ENCODE measurements around the gene ZDHHC7.

Gene ZDHHC7

GRCh38 chr16:84933774-84934631 is 77.3 kb downstream of the ZDHHC7 start:
- FAIRE-seq, result no peak

- no peak for FAIRE-seq
Observed at GRCh38 chr16:84932681-84933080, 78.7 kb downstream of the ZDHHC7 start.

- no peak for FAIRE-seq
Observed at GRCh38 chr16:84931506-84931905, 79.8 kb downstream of the ZDHHC7 start.

GRCh38 chr16:84931107-84931494 is 80.2 kb downstream of the ZDHHC7 start:
- FAIRE-seq, result no peak

- FAIRE-seq, result no peak
Observed at GRCh38 chr16:84930298-84931106, 80.8 kb downstream of the ZDHHC7 start.

GRCh38 chr16:84929421-84930297 is 81.7 kb downstream of the ZDHHC7 start:
- FAIRE-seq, result no peak

GRCh38 chr16:84928679-84929420 is 82.5 kb downstream of the ZDHHC7 start:
- FAIRE-seq, result no peak

GRCh38 chr16:84927621-84928591 is 83.4 kb downstream of the ZDHHC7 start:
- no peak for FAIRE-seq

- FAIRE-seq, result no peak
Observed at GRCh38 chr16:84926462-84926861, 84.9 kb downstream of the ZDHHC7 start.

GRCh38 chr16:84925773-84926372 is 85.5 kb downstream of the ZDHHC7 start:
- FAIRE-seq, result no peak

GRCh38 chr16:84925092-84925772 is 86.1 kb downstream of the ZDHHC7 start:
- no peak for FAIRE-seq

GRCh38 chr16:84924331-84925091 is 86.8 kb downstream of the ZDHHC7 start:
- FAIRE-seq, result no peak
